Measurements from ENCODE around the gene MACROD2. TPM values are rescaled to one million over a fixed set of nuclear protein-coding genes. Genes with fewer than 3 reads are reported as not detected.

MACROD2 gene
- total RNA-seq, 1 experiment from 2014 or later: 3.7 TPM

GRCh38 chr20:14036567-14036966 lies 41.3 kb downstream of the MACROD2 start:
- Histone ChIP-seq H3K27me3 (ENCODE audit: insufficient read depth, low read length) (no peaks in the 10 kb centered on the region), H3K79me2 (ENCODE audit: insufficient read depth, low read length) (no peaks in the 10 kb centered on the region), H4K20me1 (ENCODE audit: insufficient read depth) (no peaks in the 10 kb centered on the region), H3K4me1 (ENCODE audit: control insufficient read depth in 1 of 2, insufficient read depth in 2 of 2, low read length in 2 of 2) (no peaks in the 10 kb centered on the region), H3K4me3 (replicated peaks in 1 of 2; ENCODE audit: low read depth in 1 of 2, low read length in 2 of 2) (no peak overlapping the region), H3K4me2 (ENCODE audit: low read length) (0 out of 2 replicates have a peak overlapping the region, but pooled peaks have one; percentile 22), H3K9me3 (ENCODE audit: control insufficient read depth in 1 of 2, insufficient read depth in 1 of 2, low read depth in 1 of 2, low read length in 2 of 2) (no peaks in the 10 kb centered on the region), H3K27ac (ENCODE audit: low read depth, low read length) (no peak overlapping the region), H3K9ac (ENCODE audit: low read length) (no peak overlapping the region), H3K36me3 (ENCODE audit: control insufficient read depth in 1 of 2, insufficient read depth in 2 of 2, low read length in 2 of 2) (no peaks in the 10 kb centered on the region), H2AFZ (ENCODE audit: low read depth, low read length, poor library complexity, severe bottlenecking) (no peak overlapping the region), H3K9me2 (ENCODE audit: insufficient read depth) (no peaks in the 10 kb centered on the region)
- TF ChIP-seq ZFX (IDR thresholded peaks at IDR 0.05) (no peak), POLR2AphosphoS5 (IDR thresholded peaks at IDR 0.05; ENCODE audit: low read depth, low read length) (no peak), EZH2phosphoT487 (IDR thresholded peaks at IDR 0.05; ENCODE audit: borderline replicate concordance) (no peak), ATF3 (IDR thresholded peaks at IDR 0.05) (no peak), FOSL1 (IDR thresholded peaks at IDR 0.05; ENCODE audit: low read depth) (no peak), POLR2A (IDR thresholded peaks at IDR 0.05; ENCODE audit: borderline replicate concordance, extremely low read depth, insufficient read depth, insufficient read length) (no peak), CEBPB (IDR thresholded peaks at IDR 0.05; ENCODE audit: low read depth) (no peak), YY1 (IDR thresholded peaks at IDR 0.05; ENCODE audit: extremely low read depth, insufficient replicate concordance, low read depth, low read length) (no peak), REST (IDR thresholded peaks at IDR 0.05; ENCODE audit: low read depth) (no peak), MAX (IDR thresholded peaks at IDR 0.05) (no peak), SRF (IDR thresholded peaks at IDR 0.05; ENCODE audit: low read depth) (no peak), EGR1 (IDR thresholded peaks at IDR 0.05; ENCODE audit: low read depth) (no peak), JUND (IDR thresholded peaks at IDR 0.05) (no peak), SP1 (IDR thresholded peaks at IDR 0.05; ENCODE audit: low read depth) (no peak), ZBTB33 (IDR thresholded peaks at IDR 0.05; ENCODE audit: extremely low read depth, insufficient replicate concordance, low read length) (no peak), EZH2 (IDR thresholded peaks at IDR 0.05) (no peak), TCF7L2 (IDR thresholded peaks at IDR 0.05; ENCODE audit: borderline replicate concordance, extremely low read depth, insufficient read depth, insufficient read length) (no peak), CTCF (IDR thresholded peaks at IDR 0.05 in 2 of 3, conservative IDR thresholded peaks at IDR 0.05 in 1 of 3; ENCODE audit: borderline replicate concordance in 1 of 3, insufficient read depth in 1 of 3, low read depth in 2 of 3, low read length in 2 of 3) (no peak), ELF1 (IDR thresholded peaks at IDR 0.05; ENCODE audit: borderline replicate concordance, low read depth) (no peak)
- RAD21 ChIA-PET (ENCODE audit: low non-redundant PET in 1 of 2, low total read pairs in 2 of 2, uncharacterized antibody in 2 of 2, unreplicated experiment in 2 of 2): no interaction called here
- POLR2A ChIA-PET: no interaction called here
- no peak for ATAC-seq
- intact Hi-C loops (cut with micrococcal nuclease): no loop called here
- no peak for DNase-seq (ENCODE audit: low read depth, low spot score)
- BruUV-seq (replicated peaks): no TSS peak
- CTCF ChIA-PET: no interaction called here

All from HCT116 (cell line).